A673 (cell line): Measurements from ENCODE around the gene HSD17B4.

Experiments
- EZH2 ChIP-seq: fragments of 200-600 bp; sonication (generic); IDR thresholded peaks from 2 replicates; pipeline ENCODE4 v1.6.1; 2017; ENCODE audit warnings: borderline replicate concordance, low read depth, mild to moderate bottlenecking, mixed read lengths, antibody characterized with exemption, low read length; ENCODE audit not compliant: poor library complexity, severe bottlenecking
- TF ChIP-seq, protein P1 (sequence below): fragments of 300-800, 200-600 bp; sonication (generic); conservative IDR thresholded peaks from 2 replicates; pipeline ENCODE4 v1.5.1; 2017; ENCODE audit warnings: low read depth, mild to moderate bottlenecking, antibody characterized with exemption, low read length, moderate library complexity, mixed read lengths

DNA sequence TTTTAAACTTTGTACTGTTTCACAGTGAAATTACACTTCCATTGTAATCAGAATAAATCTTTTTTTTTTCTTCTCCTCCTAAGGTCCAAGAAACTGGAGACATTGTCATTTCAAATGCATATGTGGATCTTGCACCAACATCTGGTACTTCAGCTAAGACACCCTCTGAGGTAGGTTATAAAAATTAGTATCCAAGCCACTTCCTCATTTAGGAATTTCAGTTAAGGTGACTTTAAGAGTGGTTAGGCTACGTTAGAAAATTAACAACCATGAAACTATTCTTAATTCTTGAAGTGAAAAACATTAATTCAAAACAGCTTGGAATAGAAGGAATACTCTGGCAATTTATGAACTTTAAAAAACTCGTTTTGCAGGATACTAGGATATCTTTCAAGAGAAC is 77.5 kb downstream of the HSD17B4 start:
- no peak for TF ChIP-seq EZH2
- TF ChIP-seq, protein P1, sequence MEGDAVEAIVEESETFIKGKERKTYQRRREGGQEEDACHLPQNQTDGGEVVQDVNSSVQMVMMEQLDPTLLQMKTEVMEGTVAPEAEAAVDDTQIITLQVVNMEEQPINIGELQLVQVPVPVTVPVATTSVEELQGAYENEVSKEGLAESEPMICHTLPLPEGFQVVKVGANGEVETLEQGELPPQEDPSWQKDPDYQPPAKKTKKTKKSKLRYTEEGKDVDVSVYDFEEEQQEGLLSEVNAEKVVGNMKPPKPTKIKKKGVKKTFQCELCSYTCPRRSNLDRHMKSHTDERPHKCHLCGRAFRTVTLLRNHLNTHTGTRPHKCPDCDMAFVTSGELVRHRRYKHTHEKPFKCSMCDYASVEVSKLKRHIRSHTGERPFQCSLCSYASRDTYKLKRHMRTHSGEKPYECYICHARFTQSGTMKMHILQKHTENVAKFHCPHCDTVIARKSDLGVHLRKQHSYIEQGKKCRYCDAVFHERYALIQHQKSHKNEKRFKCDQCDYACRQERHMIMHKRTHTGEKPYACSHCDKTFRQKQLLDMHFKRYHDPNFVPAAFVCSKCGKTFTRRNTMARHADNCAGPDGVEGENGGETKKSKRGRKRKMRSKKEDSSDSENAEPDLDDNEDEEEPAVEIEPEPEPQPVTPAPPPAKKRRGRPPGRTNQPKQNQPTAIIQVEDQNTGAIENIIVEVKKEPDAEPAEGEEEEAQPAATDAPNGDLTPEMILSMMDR = no peak
